GM21786 (cell line): ENCODE data around the gene EXOC3L1.

Experiments
- ATAC-seq: cut with Tn5 transposase; IDR thresholded peaks from one replicate; pipeline ENCODE4 v1.9.1; 2021; ENCODE audit not compliant: unreplicated experiment

The EXOC3L1 gene

DNA sequence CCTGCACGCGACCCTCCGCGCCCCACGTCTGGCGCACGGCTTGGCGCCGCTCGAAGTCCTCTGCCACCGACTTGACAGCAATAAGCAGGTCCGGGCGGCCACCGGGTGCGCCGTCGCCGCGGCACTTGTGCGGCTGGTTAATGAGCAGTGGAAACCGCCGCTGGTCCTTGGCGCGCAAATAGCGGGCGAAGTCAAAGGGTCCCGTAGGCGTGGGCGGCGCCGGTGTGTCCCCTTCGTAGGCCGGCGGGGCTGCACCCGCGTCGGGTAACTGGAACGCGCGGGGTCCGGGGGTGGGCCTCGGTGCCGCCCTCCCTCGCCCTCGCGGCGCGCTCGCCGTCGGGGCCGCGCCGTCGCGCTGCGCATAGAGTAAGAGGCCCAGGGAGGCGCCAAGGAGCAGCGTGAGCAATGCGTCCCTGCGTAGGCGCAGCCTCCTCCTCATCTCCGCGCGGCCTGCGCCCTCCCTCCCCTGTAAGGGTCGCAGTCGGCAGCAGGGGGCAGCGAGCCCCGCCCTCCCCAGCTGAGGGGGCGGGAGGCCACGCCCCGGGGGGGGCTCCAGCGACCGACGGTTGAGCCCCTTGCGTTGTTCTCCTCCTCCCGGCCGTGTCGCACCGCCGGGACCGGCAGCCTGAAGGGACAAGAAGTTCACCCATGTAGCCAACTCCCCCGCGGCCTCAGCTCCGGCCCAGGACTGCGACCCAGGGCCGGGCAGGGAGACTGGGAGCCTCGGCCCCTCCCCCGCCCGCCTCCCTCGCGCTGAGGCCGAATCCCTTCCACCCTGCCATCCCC lies 39.7 kb downstream of the EXOC3L1 start:
- peak; percentile 29 for ATAC-seq

- ATAC-seq: no peak
These were observed 40.5 kb downstream of the EXOC3L1 start for GRCh38 chr16:67149276-67150046.

- no peak for ATAC-seq
These were observed 41.2 kb downstream of the EXOC3L1 start for GRCh38 chr16:67148656-67149275.

- no peak for ATAC-seq
These were observed 41.7 kb downstream of the EXOC3L1 start for GRCh38 chr16:67148221-67148620.

DNA sequence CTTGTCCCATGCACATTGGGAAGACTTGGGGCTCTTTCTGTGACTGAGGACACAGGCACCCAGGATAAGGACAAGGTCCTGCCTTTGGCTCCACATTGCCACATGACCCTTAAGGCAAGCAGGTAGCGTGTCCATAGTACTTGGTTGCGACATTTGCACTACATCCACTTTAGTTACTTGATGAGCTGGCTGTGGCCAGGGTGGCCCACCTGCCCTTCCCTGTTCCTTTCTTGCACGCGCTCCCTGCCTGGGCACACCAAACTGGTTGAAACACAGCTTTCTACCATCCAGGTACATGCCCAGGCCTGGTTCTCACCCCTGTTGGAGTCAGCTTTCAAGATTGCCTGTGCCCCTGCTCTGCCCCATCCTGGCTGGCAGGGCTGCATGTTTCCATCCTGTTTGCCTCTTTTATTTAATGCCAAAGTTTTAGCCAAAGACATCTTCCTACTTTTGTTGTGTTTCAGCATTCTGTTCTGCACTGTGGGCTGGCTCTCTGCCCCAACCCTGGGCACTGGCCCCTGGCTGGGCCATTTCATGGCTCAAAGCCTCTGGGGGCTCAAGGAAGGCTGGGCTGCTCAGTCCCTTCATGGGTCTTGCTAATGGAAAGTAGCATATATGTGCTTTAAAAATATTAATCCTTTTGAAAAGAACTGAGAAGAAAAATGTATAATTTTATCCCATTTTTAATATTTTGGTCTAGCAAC lies 42.3 kb downstream of the EXOC3L1 start:
- ATAC-seq: no peak

- no peak for ATAC-seq
These were observed 43.2 kb downstream of the EXOC3L1 start for GRCh38 chr16:67146523-67147357.

DNA sequence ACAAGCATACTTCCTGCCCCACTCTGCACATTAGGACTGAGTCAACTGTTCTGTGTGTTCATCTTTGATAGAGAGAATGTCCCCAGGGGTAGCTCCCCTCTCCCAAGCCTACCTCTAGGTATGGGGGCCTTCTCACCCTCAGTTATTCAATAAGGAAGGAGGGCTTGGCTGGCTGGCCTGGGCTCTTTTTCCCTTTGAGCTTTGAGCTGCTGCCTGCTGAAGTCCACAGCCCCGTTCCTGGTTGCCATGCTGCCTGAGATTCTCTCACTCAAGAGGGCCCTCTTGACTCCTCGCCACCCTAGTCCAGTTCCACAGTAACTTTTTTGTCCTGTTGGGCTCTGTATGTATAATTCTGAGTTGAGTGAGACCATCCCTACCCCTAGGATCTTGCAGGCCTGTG lies 44.2 kb downstream of the EXOC3L1 start:
- ATAC-seq: no peak

- ATAC-seq: no peak
These were observed 45.0 kb downstream of the EXOC3L1 start for GRCh38 chr16:67144943-67145342.

DNA sequence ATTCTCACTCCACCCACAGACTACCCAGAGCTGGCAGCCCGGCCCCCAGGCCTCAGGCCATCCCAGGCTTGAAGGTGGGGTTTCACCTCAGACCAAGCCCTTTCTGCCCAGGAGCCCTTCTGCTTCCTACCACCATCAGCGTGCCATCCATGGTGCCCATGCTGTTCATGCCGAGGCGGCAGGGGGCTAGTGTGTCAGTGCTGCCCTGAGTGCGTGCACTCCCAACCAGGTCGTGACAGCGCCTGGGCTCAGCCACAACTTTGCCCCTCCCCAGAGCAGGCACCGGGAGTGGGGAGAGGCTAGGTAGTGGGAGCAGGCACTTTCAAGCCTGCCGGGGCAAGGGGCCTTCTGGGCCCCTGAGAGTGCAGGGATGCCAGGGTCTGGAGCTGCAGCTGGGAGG lies 47.6 kb downstream of the EXOC3L1 start:
- no peak for ATAC-seq

- ATAC-seq: no peak
These were observed 48.5 kb downstream of the EXOC3L1 start for GRCh38 chr16:67141391-67141790.

- ATAC-seq: no peak
These were observed 52.3 kb downstream of the EXOC3L1 start for GRCh38 chr16:67137605-67138004.
